HG03064 (cell line): ENCODE measurements around the gene AVPI1.
"Not testable (repeated sequence)": the region's sequence is repeated elsewhere in the genome, so short reads cannot be mapped to it uniquely, and the experiment has no call there.

Experiments
- ATAC-seq: cut with Tn5 transposase; IDR thresholded peaks from one replicate; pipeline ENCODE4 v1.9.1; 2021; ENCODE audit warnings: low read depth; ENCODE audit not compliant: unreplicated experiment

Gene AVPI1

GRCh38 chr10:97713339-97713825 lies 26.3 kb upstream of the AVPI1 start, which contains the start of gene MARVELD1:
Gene MARVELD1, plus strand, starts transcription at chr10:97713730. Its CDS starts 147 bp downstream, at chr10:97713877.
- no peak for ATAC-seq

- no peak for ATAC-seq
Observed at GRCh38 chr10:97711640-97712572, 24.9 kb upstream of the AVPI1 start.

- no peak for ATAC-seq
Observed at GRCh38 chr10:97708976-97709946, 22.2 kb upstream of the AVPI1 start.

- ATAC-seq: no peak
Observed at GRCh38 chr10:97708167-97708566, 21.1 kb upstream of the AVPI1 start.

- ATAC-seq: no peak
Observed at GRCh38 chr10:97707134-97707861, 20.3 kb upstream of the AVPI1 start.

- ATAC-seq: no peak
Observed at GRCh38 chr10:97705006-97705670, 18.1 kb upstream of the AVPI1 start.

- ATAC-seq: no peak
Observed at GRCh38 chr10:97704341-97704740, 17.3 kb upstream of the AVPI1 start.

GRCh38 chr10:97703398-97704067 lies 16.5 kb upstream of the AVPI1 start:
- no peak for ATAC-seq

- no peak for ATAC-seq
Observed at GRCh38 chr10:97701438-97702069, 14.5 kb upstream of the AVPI1 start.

GRCh38 chr10:97698072-97698655 lies 11.1 kb upstream of the AVPI1 start:
- ATAC-seq: not testable (repeated sequence)

- ATAC-seq: no peak
Observed at GRCh38 chr10:97690133-97690532, 3.1 kb upstream of the AVPI1 start.

GRCh38 chr10:97689559-97690020 lies 2.5 kb upstream of the AVPI1 start:
- ATAC-seq: no peak

GRCh38 chr10:97687785-97688781 lies 1.0 kb upstream of the AVPI1 start:
- no peak for ATAC-seq

GRCh38 chr10:97686301-97686961 lies 610 bp downstream of the AVPI1 start:
- no peak for ATAC-seq

- ATAC-seq: no peak
Observed at GRCh38 chr10:97685395-97685958, 1.6 kb downstream of the AVPI1 start.

GRCh38 chr10:97684866-97685394 lies 2.1 kb downstream of the AVPI1 start:
- ATAC-seq: no peak
